ENCODE results near the gene CACNA1D.

Gene CACNA1D

GRCh38 chr3:53829605-53830004 is 335.2 kb downstream of the CACNA1D start:
- H2AFZ ChIP-seq (ENCODE audit: low read length) = no peak overlapping the region
- H4K8ac ChIP-seq (ENCODE audit: low read depth, low read length) = no peak overlapping the region
- no peak overlapping the region for H3K14ac ChIP-seq (ENCODE audit: low read length)
- no peak overlapping the region for H3K9ac ChIP-seq (ENCODE audit: low read depth, low read length, poor library complexity)
- no peak overlapping the region for H3K18ac ChIP-seq (ENCODE audit: low read length)
- H3K79me1 ChIP-seq (ENCODE audit: low read depth, low read length) = peaks cover 2% of the 10 kb centered on the region
- no peaks in the 10 kb centered on the region for H3K36me3 ChIP-seq (replicated peaks in 1 of 2; ENCODE audit: control insufficient read depth in 2 of 2, insufficient read depth in 2 of 2, low read length in 2 of 2)
- H3K4me2 ChIP-seq (ENCODE audit: insufficient read depth, low read length, poor library complexity, severe bottlenecking) = no peak overlapping the region
- no peak overlapping the region for H2BK5ac ChIP-seq (ENCODE audit: low read length)
- no peaks in the 10 kb centered on the region for H3K4me1 ChIP-seq (ENCODE audit: control insufficient read depth in 2 of 2, insufficient read depth in 1 of 2, low read depth in 1 of 2, low read length in 2 of 2)
- no peak overlapping the region for H3K23ac ChIP-seq (ENCODE audit: low read depth, low read length, poor library complexity)
- H2AK5ac ChIP-seq (ENCODE audit: low read depth, low read length) = no peak overlapping the region
- H2BK15ac ChIP-seq (ENCODE audit: low read length) = no peak overlapping the region
- H3K27ac ChIP-seq (replicated peaks; ENCODE audit: low read length) = no peak overlapping the region
- H2BK12ac ChIP-seq (ENCODE audit: low read length) = no peak overlapping the region
- H3K9me3 ChIP-seq (replicated peaks in 1 of 2; ENCODE audit: control insufficient read depth in 2 of 2, insufficient read depth in 1 of 2, low read depth in 1 of 2, low read length in 2 of 2) = no peaks in the 10 kb centered on the region
- WGBS, 2 donors (ENCODE audit: extremely low coverage in 2 of 2, insufficient read length in 2 of 2, insufficient replicate concordance in 1 of 2) = no CpG with 5 or more reads among the region's 2 CpGs
- DNase-seq (ENCODE audit: low spot score) = no peak
- no peak overlapping the region for H3K4ac ChIP-seq (ENCODE audit: low read length)
- H4K91ac ChIP-seq (ENCODE audit: low read depth, low read length, poor library complexity) = no peak overlapping the region
- no peak overlapping the region for H3K4me3 ChIP-seq (ENCODE audit: low read length in 2 of 2)
- H2BK120ac ChIP-seq (ENCODE audit: low read depth, low read length) = no peak overlapping the region
- H3K27me3 ChIP-seq (ENCODE audit: control insufficient read depth in 3 of 3, insufficient read depth in 3 of 3, low read depth in 1 of 3, low read length in 3 of 3) = no peaks in the 10 kb centered on the region

- H3K79me1 ChIP-seq (ENCODE audit: low read depth, low read length) = peaks cover 2% of the 10 kb centered on the region
- no peak overlapping the region for H3K4me2 ChIP-seq (ENCODE audit: insufficient read depth, low read length, poor library complexity, severe bottlenecking)
- H3K18ac ChIP-seq (ENCODE audit: low read length) = no peak overlapping the region
- H2BK15ac ChIP-seq (ENCODE audit: low read length) = no peak overlapping the region
- no peak overlapping the region for H2BK12ac ChIP-seq (ENCODE audit: low read length)
- H3K4me1 ChIP-seq (ENCODE audit: control insufficient read depth in 2 of 2, insufficient read depth in 1 of 2, low read depth in 1 of 2, low read length in 2 of 2) = no peaks in the 10 kb centered on the region
- no peak overlapping the region for H2BK120ac ChIP-seq (ENCODE audit: low read depth, low read length)
- no peak overlapping the region for H3K4ac ChIP-seq (ENCODE audit: low read length)
- H4K91ac ChIP-seq (ENCODE audit: low read depth, low read length, poor library complexity) = no peak overlapping the region
- no peak overlapping the region for H2AK5ac ChIP-seq (ENCODE audit: low read depth, low read length)
- WGBS, 2 donors (ENCODE audit: extremely low coverage in 2 of 2, insufficient read length in 2 of 2, insufficient replicate concordance in 1 of 2) = no CpG with 5 or more reads among the region's 6 CpGs
- no peak for DNase-seq (ENCODE audit: low spot score)
- H3K4me3 ChIP-seq (ENCODE audit: low read length in 2 of 2) = no peak overlapping the region
- H3K23ac ChIP-seq (ENCODE audit: low read depth, low read length, poor library complexity) = no peak overlapping the region
- no peak overlapping the region for H2AFZ ChIP-seq (ENCODE audit: low read length)
- peak overlapping the region; percentile 18 for H3K9ac ChIP-seq (ENCODE audit: low read depth, low read length, poor library complexity)
- no peaks in the 10 kb centered on the region for H3K27me3 ChIP-seq (ENCODE audit: control insufficient read depth in 3 of 3, insufficient read depth in 3 of 3, low read depth in 1 of 3, low read length in 3 of 3)
- H3K27ac ChIP-seq (replicated peaks; ENCODE audit: low read length) = no peak overlapping the region
- H2BK5ac ChIP-seq (ENCODE audit: low read length) = no peak overlapping the region
- no peak overlapping the region for H4K8ac ChIP-seq (ENCODE audit: low read depth, low read length)
- no peaks in the 10 kb centered on the region for H3K36me3 ChIP-seq (replicated peaks in 1 of 2; ENCODE audit: control insufficient read depth in 2 of 2, insufficient read depth in 2 of 2, low read length in 2 of 2)
- H3K9me3 ChIP-seq (replicated peaks in 1 of 2; ENCODE audit: control insufficient read depth in 2 of 2, insufficient read depth in 1 of 2, low read depth in 1 of 2, low read length in 2 of 2) = no peaks in the 10 kb centered on the region
- H3K14ac ChIP-seq (ENCODE audit: low read length) = no peak overlapping the region
Observed at GRCh38 chr3:53830944-53831343, 336.5 kb downstream of the CACNA1D start.

- DNase-seq (ENCODE audit: low spot score) = no peak
- no peak overlapping the region for H2AFZ ChIP-seq (ENCODE audit: low read length)
- H3K4me3 ChIP-seq (ENCODE audit: low read length in 2 of 2) = no peak overlapping the region
- no peaks in the 10 kb centered on the region for H3K9me3 ChIP-seq (replicated peaks in 1 of 2; ENCODE audit: control insufficient read depth in 2 of 2, insufficient read depth in 1 of 2, low read depth in 1 of 2, low read length in 2 of 2)
- WGBS, 2 donors (ENCODE audit: extremely low coverage in 2 of 2, insufficient read length in 2 of 2, insufficient replicate concordance in 1 of 2) = no CpG with 5 or more reads among the region's 9 CpGs
- H3K79me1 ChIP-seq (ENCODE audit: low read depth, low read length) = peaks cover 2% of the 10 kb centered on the region
- no peak overlapping the region for H3K14ac ChIP-seq (ENCODE audit: low read length)
- peaks cover under 1 to 2% of the 10 kb centered on the region in 2 donors for H3K36me3 ChIP-seq (replicated peaks in 1 of 2; ENCODE audit: control insufficient read depth in 2 of 2, insufficient read depth in 2 of 2, low read length in 2 of 2)
- H3K4me1 ChIP-seq (ENCODE audit: control insufficient read depth in 2 of 2, insufficient read depth in 1 of 2, low read depth in 1 of 2, low read length in 2 of 2) = no peaks in the 10 kb centered on the region
- H3K23ac ChIP-seq (ENCODE audit: low read depth, low read length, poor library complexity) = no peak overlapping the region
- H4K8ac ChIP-seq (ENCODE audit: low read depth, low read length) = no peak overlapping the region
- H3K9ac ChIP-seq (ENCODE audit: low read depth, low read length, poor library complexity) = no peak overlapping the region
- no peaks in the 10 kb centered on the region for H3K27me3 ChIP-seq (ENCODE audit: control insufficient read depth in 3 of 3, insufficient read depth in 3 of 3, low read depth in 1 of 3, low read length in 3 of 3)
- no peak overlapping the region for H3K4ac ChIP-seq (ENCODE audit: low read length)
- H2BK120ac ChIP-seq (ENCODE audit: low read depth, low read length) = no peak overlapping the region
- H3K18ac ChIP-seq (ENCODE audit: low read length) = no peak overlapping the region
- no peak overlapping the region for H2BK15ac ChIP-seq (ENCODE audit: low read length)
- H2AK5ac ChIP-seq (ENCODE audit: low read depth, low read length) = peak overlapping the region; percentile 19
- H4K91ac ChIP-seq (ENCODE audit: low read depth, low read length, poor library complexity) = no peak overlapping the region
- H2BK12ac ChIP-seq (ENCODE audit: low read length) = no peak overlapping the region
- no peak overlapping the region for H3K4me2 ChIP-seq (ENCODE audit: insufficient read depth, low read length, poor library complexity, severe bottlenecking)
- peak overlapping the region; percentile 49 for H2BK5ac ChIP-seq (ENCODE audit: low read length)
- H3K27ac ChIP-seq (replicated peaks; ENCODE audit: low read length) = no peak overlapping the region
Observed at GRCh38 chr3:53833053-53833645, 338.7 kb downstream of the CACNA1D start.

GRCh38 chr3:53833700-53834099 is 339.3 kb downstream of the CACNA1D start:
- H3K4me2 ChIP-seq (ENCODE audit: insufficient read depth, low read length, poor library complexity, severe bottlenecking) = no peak overlapping the region
- WGBS, 2 donors (ENCODE audit: extremely low coverage in 2 of 2, insufficient read length in 2 of 2, insufficient replicate concordance in 1 of 2) = no CpG with 5 or more reads among the region's 5 CpGs
- H3K9ac ChIP-seq (ENCODE audit: low read depth, low read length, poor library complexity) = no peak overlapping the region
- H2BK15ac ChIP-seq (ENCODE audit: low read length) = no peak overlapping the region
- H3K9me3 ChIP-seq (replicated peaks in 1 of 2; ENCODE audit: control insufficient read depth in 2 of 2, insufficient read depth in 1 of 2, low read depth in 1 of 2, low read length in 2 of 2) = no peaks in the 10 kb centered on the region
- no peak overlapping the region for H3K14ac ChIP-seq (ENCODE audit: low read length)
- peak overlapping the region; percentile 19 for H2AK5ac ChIP-seq (ENCODE audit: low read depth, low read length)
- no peaks in the 10 kb centered on the region for H3K4me1 ChIP-seq (ENCODE audit: control insufficient read depth in 2 of 2, insufficient read depth in 1 of 2, low read depth in 1 of 2, low read length in 2 of 2)
- no peak overlapping the region for H3K4me3 ChIP-seq (ENCODE audit: low read length in 2 of 2)
- no peak overlapping the region for H4K91ac ChIP-seq (ENCODE audit: low read depth, low read length, poor library complexity)
- DNase-seq (ENCODE audit: low spot score) = no peak
- H2BK5ac ChIP-seq (ENCODE audit: low read length) = peak overlapping the region; percentile 49
- H3K79me1 ChIP-seq (ENCODE audit: low read depth, low read length) = peaks cover 2% of the 10 kb centered on the region
- no peaks in the 10 kb centered on the region for H3K27me3 ChIP-seq (ENCODE audit: control insufficient read depth in 3 of 3, insufficient read depth in 3 of 3, low read depth in 1 of 3, low read length in 3 of 3)
- H3K27ac ChIP-seq (replicated peaks; ENCODE audit: low read length) = no peak overlapping the region
- H2AFZ ChIP-seq (ENCODE audit: low read length) = no peak overlapping the region
- no peak overlapping the region for H4K8ac ChIP-seq (ENCODE audit: low read depth, low read length)
- no peak overlapping the region for H2BK120ac ChIP-seq (ENCODE audit: low read depth, low read length)
- no peak overlapping the region for H3K4ac ChIP-seq (ENCODE audit: low read length)
- H2BK12ac ChIP-seq (ENCODE audit: low read length) = no peak overlapping the region
- H3K18ac ChIP-seq (ENCODE audit: low read length) = no peak overlapping the region
- H3K23ac ChIP-seq (ENCODE audit: low read depth, low read length, poor library complexity) = no peak overlapping the region
- H3K36me3 ChIP-seq (replicated peaks in 1 of 2; ENCODE audit: control insufficient read depth in 2 of 2, insufficient read depth in 2 of 2, low read length in 2 of 2) = peaks cover 2 to 4% of the 10 kb centered on the region in 2 donors

All from neuronal stem cell (in vitro differentiated cells).